Measurements from ENCODE around the gene PTGER1.

PTGER1 gene

DNA sequence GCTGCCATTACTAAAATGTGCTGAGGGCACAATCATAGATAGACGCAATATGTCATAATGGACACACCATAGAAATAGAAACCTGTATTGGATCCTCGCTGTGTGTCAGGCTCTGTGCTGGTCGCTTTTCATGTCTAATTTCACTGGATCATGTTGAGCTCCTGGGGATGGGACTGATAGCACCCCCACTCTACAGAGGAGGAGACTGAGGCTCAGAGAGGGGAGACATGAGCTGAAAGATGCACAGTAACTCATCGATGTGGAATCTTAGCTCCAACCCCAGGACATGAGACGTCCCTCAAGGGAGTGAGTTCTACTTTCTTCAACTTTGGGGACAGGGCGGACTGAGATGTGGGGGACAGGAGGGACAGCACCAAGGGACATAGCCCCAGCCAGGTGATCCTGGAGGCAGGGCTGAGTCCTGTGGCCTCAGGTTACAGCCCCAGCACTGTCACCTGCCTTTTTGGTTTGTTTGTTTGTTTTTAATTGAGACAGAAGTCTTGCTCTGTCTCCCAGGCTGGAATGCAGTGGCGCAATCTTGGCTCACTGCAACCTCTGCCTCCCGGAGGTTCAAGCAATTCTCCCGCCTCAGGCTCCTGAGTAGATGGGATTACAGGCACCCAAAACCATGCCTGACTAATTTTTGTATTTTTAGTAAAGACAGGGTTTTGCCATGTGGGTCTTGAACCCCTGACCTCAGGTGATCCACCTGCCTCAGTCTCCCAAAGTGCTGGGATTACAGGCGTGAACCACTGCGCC is 27.4 kb upstream of the PTGER1 start:
- H3K4me3 ChIP-seq (ENCODE audit: low read depth, low read length) = no peak overlapping the region
- TF ChIP-seq, protein P1, sequence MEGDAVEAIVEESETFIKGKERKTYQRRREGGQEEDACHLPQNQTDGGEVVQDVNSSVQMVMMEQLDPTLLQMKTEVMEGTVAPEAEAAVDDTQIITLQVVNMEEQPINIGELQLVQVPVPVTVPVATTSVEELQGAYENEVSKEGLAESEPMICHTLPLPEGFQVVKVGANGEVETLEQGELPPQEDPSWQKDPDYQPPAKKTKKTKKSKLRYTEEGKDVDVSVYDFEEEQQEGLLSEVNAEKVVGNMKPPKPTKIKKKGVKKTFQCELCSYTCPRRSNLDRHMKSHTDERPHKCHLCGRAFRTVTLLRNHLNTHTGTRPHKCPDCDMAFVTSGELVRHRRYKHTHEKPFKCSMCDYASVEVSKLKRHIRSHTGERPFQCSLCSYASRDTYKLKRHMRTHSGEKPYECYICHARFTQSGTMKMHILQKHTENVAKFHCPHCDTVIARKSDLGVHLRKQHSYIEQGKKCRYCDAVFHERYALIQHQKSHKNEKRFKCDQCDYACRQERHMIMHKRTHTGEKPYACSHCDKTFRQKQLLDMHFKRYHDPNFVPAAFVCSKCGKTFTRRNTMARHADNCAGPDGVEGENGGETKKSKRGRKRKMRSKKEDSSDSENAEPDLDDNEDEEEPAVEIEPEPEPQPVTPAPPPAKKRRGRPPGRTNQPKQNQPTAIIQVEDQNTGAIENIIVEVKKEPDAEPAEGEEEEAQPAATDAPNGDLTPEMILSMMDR (IDR thresholded peaks at IDR 0.05; ENCODE audit: insufficient read depth, low read depth, low read length, missing control alignments) = no peak
- DNase-seq (ENCODE audit: low read depth) = no peak

DNA sequence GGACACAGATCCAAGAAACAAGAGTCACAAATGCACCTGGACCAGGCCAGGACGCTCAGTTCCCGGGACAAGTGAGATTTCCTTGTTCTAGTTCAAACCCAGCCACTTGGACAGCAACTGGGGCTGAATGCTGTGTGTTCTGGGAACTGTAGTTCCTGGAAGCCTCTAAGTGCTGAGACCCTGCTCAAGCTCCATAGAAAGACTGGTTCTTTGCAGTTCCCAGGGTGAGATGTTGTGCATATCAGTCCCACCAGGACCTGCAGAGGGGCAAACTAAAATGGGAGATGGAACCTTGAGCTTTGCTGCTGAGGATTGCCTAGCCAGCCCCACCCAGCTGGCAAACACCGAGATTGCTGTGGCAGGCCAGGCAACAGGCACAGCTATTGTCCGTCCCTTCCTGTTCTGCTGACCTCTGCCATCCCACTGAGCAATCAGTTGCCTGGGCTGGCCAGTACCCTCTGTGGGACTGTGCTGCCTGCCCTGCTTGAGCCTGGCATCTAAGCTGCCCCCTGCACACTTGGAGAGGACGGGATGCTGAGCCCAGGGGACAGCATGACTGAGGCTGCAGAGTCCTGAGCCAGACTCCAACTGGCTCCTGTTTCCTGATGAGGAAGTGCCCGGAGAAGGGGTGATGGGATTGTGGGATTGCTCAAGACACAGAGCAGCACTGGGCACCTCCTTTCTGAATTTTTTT is 22.2 kb upstream of the PTGER1 start:
- no peak for DNase-seq (ENCODE audit: low read depth)
- H3K4me3 ChIP-seq (ENCODE audit: low read depth, low read length) = no peak overlapping the region
- TF ChIP-seq, protein P1 (IDR thresholded peaks at IDR 0.05; ENCODE audit: insufficient read depth, low read depth, low read length, missing control alignments) = no peak

DNA sequence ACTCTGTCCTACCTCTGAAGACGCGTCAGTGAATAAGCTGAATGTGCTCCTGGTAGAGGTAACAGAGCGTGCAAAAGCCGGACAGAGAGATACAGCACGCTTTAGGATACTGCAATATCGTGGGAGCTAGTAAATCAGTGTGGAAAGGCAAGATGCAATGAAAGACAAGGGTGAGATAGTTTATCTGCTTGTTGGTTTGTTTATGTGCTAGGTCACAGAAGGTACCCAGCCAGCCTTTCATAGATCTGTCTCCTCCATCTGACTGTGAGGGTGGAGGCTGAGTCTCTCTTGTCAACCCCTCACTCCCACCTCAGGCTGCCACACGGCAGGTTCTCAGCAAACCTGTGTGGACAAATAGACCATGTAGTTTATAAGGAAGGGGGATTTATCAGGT is 21.7 kb upstream of the PTGER1 start:
- TF ChIP-seq, protein P1 (IDR thresholded peaks at IDR 0.05; ENCODE audit: insufficient read depth, low read depth, low read length, missing control alignments) = no peak
- DNase-seq (ENCODE audit: low read depth) = no peak
- H3K4me3 ChIP-seq (ENCODE audit: low read depth, low read length) = no peak overlapping the region

DNA sequence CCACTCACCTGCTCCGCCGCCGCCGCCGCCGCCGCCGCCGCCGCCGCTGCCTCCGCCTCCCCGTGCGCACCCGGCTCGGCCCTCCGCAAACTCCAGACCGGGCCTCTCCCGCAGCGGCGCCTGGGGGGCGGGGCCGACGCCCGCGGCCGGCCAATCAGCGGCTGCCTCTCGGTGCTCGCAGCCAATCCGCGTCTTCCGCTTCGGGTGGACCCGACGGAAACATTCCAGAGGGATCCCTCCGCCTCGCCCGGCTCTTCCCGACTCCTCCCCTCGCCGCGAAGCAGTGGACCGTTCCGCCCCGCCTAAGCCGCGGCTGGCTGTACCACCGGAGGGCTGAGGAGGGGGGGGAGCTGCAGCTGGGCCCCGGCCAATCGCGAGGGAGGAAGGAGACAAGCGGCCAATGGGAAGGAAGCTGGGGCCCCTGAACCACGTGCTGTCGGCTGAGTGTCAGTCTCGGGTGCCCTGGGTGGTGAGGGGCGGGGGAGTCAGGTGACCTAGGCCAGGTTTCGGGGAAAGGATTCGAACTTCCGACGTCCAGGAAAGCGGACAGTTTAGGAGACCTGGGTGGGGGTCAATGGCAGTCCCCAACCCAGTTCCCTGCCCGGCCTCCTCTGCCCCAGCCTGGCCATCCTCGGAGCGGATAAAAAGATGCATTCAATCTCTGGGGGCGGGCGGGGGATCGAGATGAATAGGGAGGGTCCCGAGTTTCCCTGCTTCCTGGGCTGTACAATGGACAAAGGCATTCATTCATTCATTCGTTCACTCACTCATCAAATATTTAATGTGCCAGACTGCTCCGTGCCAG is 21.1 kb upstream of the PTGER1 start, which contains the start of gene GIPC1:
Gene GIPC1 (minus strand): TSS at position 99 of the 805 bp plus-strand sequence. CDS start 13,151 bp downstream, outside the sequence.
- TF ChIP-seq, protein P1 (IDR thresholded peaks at IDR 0.05; ENCODE audit: insufficient read depth, low read depth, low read length, missing control alignments) = no peak
- peak within 1 kb of the TSS; percentile 68 for H3K4me3 ChIP-seq (ENCODE audit: low read depth, low read length)
- peak; percentile 80 for DNase-seq (ENCODE audit: low read depth)

DNA sequence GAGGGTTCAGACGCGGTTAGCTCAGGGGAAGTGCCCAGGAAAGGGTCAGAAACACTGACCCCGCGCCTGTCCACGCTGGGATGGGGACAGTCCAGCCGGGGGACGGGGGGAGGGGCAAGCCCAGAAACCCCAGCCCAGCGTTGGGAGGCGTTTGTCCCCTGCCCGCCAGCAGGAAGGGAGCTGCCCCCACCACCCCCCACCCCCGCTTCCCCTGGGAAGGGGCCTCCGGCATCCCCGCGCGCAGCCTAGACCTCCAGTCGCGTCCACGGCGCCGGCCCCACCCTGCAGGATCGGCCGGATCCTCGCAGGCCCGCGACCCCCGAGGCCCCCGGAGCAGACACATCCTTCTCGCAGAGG is 20.5 kb upstream of the PTGER1 start:
- DNase-seq (ENCODE audit: low read depth) = no peak
- TF ChIP-seq, protein P1 (IDR thresholded peaks at IDR 0.05; ENCODE audit: insufficient read depth, low read depth, low read length, missing control alignments) = no peak
- H3K4me3 ChIP-seq (ENCODE audit: low read depth, low read length) = peak overlapping the region; percentile 47

DNA sequence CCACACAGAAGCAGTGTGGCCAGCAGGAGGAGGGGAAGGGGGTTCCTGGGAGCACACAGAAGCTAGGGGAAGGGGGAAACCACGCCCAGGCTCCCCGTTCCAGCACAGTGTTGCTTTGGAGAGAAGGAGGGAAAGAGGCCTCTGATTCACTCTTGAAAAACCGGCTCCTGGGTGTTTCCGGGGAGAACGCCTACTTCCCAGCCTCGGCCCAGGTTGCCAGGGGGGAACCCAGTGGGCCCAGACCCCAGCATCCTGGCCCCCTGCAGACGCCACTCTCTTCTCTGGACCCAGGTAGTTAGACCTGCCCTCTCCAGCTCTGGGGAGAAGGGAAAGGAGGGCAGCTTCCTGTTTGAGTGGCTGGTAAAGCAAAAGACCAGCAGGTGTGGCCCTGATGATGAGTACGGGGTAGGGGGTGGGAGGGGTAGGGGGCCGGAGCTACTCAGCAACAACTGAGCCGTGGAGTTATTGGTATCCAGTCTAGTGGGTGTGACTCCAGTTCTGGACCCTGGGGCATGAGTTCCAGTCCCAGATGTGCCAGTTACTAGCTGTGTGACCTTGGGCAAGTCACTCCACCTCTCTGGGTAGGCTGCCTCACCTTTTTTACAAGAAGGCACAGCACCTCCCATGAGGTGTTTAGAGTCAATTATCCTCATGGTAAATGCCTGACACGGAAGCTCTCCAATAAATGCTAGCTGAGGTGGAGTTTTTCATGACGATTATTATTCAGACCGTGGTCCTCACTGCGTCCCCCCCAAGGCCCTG is 19.9 kb upstream of the PTGER1 start:
- DNase-seq (ENCODE audit: low read depth) = no peak

More for the DNA sequence above, 19.9 kb upstream of the PTGER1 start:
- TF ChIP-seq, protein P1 (IDR thresholded peaks at IDR 0.05; ENCODE audit: insufficient read depth, low read depth, low read length, missing control alignments) = no peak
- peak overlapping the region; percentile 47 for H3K4me3 ChIP-seq (ENCODE audit: low read depth, low read length)
